NCI-H2107 (cell line): ENCODE data around the gene NR1D2.
"Not testable (repeated sequence)": the region's sequence is repeated elsewhere in the genome, so short reads cannot be mapped to it uniquely, and the experiment has no call there.

Source experiments
- DNase-seq: peaks from one replicate; lab custom pipeline; 2025; lab: John Stamatoyannopoulos, UW

NR1D2 gene

DNA sequence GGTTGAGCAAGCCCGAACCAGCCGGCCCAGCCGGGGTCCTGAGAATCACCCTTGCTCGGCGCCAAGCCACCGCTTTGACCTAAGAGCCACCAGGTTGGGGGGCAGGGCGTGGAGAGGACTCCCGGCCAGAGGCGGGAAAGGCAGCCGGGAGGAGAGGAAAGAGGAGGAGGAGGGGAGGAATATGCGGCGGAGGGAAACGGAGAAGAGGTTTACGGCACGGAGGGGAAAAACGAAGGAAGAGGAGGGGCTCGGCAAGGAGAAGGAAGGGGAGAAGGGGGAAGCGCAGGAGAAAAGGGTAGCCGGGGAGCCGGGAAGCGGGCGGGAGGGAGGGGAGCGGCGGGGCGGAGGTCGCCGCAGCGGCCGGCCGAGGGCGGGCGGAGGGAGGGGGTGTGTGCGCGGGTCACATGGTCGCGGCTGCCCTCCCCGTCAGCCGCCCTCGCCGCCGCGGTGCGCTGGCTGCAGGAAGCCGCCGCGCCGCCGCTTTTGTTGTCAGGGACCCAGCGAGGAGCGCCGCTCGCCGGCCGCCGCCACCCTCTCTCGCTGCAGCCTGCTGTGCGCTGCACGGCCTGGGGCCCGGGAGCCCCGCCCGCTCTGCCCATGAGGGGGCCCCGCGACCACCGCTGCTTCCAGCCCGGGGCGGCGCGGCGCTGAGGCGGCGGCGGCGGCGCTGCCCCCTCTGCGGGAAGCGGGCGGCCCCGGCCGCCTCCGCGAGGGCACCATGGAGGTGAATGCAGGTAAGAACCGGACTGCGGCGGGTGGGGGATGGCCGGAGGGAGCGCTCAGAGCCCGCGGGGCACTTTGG, at the start of gene NR1D2:
TSS of gene NR1D2 (plus strand) at position 426 of the 802 bp plus-strand sequence. CDS start at position 719, 293 bp downstream.
- peak; percentile 17 for DNase-seq

DNA sequence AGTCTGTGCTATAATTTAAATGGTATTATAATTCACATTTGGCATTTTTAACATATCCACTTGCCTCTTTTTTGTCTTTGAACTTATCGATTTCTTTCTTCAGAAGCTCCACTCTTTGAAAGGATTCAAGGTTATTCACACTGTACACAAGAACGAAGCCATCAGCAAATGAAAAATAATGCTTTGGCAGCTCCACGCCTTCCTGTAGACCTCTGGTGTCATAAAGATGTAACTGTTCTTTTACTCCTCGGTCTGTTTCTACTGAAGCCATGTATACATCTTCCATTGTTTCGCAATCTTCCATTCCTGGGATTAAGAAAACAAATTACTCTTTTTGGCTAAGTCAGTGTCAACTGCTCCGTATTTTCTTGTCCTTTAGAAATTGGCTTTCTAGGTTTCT, 44.3 kb upstream of the NR1D2 start:
- no peak for DNase-seq

DNA sequence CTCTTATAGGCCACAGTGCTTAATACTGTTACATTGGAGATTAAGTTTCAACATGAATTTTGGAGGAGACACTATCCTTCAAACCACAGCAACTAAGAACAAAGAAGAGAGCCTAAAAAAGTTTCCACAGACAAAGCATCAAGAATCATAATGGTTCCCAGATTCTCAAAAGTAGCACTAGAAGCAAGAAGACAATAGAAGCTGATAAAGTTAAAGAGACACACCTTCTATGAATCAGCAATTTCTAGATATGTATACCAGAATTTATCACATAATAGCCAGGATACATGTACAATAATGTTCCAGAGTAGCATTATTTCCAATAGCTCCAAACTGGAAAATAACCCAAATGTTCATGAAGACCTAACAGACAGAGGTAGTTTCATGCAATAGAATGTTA, 40.5 kb upstream of the NR1D2 start:
- DNase-seq, result no peak

GRCh38 chr3:23909341-23909740, 35.7 kb upstream of the NR1D2 start:
- DNase-seq, result no peak

DNA sequence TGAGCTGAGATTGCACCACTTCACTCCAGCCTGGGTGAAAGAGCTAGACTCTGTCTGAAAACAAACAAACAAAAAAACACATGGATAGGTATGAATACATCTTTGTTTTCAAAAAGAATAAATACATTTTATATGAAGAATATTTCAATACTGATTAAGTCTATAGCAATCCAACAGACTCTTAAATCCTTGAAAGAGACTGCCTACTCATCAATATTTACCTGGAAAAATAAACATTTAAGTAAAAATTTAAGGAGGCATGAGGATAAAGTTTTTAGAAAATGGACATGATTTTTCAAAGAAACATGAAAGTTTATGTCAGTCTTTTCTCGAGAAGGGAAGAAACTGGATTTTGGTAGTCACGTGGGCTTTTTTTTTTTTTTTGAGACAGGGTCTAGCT, 33.7 kb upstream of the NR1D2 start:
- no peak for DNase-seq

DNA sequence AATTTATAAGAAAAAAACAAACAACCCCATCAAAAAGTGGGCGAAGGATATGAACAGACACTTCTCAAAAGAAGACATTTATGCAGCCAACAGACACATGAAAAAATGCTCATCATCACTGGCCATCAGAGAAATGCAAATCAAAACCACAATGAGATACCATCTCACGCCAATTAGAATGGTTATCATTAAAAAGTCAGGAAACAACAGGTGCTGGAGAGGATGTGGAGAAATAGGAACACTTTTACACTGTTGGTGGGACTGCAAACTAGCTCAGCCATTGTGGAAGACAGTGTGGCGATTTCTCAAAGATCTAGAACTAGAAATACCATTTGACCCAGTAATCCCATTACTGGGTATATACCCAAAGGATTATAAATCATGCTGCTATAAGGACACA, 32.8 kb upstream of the NR1D2 start:
- not testable (repeated sequence) for DNase-seq

- no peak for DNase-seq
Observed at GRCh38 chr3:23913182-23913581, 31.9 kb upstream of the NR1D2 start.

GRCh38 chr3:23913873-23914743, 31.0 kb upstream of the NR1D2 start:
- DNase-seq, result no peak

GRCh38 chr3:23915537-23916108, 29.5 kb upstream of the NR1D2 start:
- DNase-seq, result no peak

DNA sequence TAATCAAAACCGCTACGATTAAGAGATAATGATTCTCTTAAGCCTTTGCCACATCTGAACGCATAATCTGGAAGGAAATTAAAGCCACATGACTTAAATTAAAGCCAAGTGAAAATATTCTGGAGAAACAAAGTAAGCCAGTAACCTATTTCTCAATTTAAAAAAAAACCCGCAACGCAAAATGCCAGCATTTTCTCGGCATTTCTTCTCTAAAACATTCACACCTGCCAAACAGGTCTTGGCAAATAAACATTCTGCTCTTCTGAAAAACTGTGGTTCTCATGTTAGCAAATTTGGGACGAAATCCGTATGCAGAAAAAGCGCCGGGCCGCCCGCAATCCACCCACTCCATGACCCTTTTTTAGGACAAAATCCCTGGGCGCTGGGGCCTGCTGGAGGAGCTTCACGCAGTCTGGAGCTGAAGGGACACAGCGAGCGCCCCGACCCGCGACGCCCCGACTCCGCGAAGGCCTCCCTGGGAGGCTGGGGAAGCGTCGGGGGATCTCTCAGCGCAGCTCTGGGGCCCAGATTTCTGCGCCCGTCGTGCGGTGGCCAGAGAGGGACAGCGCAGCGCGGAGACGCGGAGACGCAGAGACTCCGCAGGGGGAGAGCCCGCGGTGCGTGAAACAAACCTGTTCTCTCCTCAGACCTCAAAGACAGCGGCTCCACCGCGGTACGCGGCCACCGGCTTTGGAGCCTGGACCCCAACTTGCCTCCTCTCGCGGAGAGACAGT, 28.8 kb upstream of the NR1D2 start:
- DNase-seq, result no peak

- peak; percentile 66 for DNase-seq
Observed at GRCh38 chr3:23916886-23917678, 28.0 kb upstream of the NR1D2 start, which contains the start of the genes NKIRAS1 and RPL15. NKIRAS1 (minus strand) TSS chr3:23916990; CDS start chr3:23910904, 6,086 bp downstream. RPL15 (plus strand) TSS chr3:23917132; CDS start chr3:23917860, 728 bp downstream.

DNA sequence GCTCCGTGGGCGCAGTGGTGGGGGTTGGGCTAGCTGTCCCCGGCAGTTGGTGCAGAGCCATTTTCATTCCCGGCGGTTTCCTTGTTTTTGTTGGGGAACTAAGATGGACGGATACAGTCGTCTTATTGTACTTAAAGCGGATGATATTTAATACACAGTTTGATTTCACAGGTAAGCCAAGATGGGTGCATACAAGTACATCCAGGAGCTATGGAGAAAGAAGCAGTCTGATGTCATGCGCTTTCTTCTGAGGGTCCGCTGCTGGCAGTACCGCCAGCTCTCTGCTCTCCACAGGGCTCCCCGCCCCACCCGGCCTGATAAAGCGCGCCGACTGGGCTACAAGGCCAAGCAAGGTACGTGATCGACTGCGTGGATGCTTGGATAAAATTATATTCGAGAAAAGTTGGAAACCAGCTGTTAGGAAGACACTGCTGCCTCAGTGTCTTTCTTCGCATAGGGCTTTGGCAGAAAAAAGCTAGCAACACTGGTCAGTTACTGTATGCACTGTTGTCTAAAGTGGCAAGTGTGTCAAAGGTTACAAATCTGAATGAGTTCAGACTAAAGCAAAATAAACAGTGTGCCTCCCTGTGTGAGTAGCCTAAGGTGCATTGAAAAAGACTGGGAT, 27.3 kb upstream of the NR1D2 start:
- DNase-seq, result not testable (repeated sequence)

GRCh38 chr3:23918331-23918730, 26.8 kb upstream of the NR1D2 start:
- not testable (repeated sequence) for DNase-seq

DNA sequence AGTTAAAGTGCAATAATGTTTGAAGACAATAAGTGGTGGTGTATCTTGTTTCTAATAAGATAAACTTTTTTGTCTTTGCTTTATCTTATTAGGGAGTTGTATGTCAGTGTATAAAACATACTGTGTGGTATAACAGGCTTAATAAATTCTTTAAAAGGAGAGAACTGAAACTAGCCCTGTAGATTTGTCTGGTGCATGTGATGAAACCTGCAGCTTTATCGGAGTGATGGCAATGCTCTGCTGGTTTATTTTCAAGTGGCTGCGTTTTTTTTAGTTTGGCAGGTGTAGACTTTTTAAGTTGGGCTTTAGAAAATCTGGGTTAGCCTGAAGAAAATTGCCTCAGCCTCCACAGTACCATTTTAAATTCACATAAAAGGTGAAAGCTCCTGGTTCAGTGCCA, 25.5 kb upstream of the NR1D2 start:
- no peak for DNase-seq

- DNase-seq, result no peak
Observed at GRCh38 chr3:23920151-23920655, 24.9 kb upstream of the NR1D2 start.

DNA sequence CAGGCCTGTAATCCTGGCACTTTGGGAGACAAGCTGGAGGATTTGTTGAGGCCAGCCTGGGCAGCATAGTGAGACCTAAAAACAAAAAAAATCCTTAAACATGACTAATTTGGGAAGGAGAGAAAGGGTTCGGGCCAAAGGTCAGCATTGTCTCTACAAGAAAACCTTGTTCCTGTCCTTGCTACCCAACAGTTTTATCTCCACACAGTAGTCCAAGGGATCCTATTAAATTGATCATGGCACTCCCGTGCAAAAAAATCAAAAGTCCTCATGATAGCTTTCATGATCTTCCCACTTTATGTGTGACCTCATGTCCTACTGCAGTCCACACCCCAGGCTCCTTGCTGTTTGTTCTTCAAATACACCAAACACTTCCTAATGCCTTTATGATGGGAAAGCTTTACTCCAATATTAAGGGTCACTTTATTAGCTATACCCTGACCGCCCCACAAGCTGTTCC, 24.0 kb upstream of the NR1D2 start:
- DNase-seq, result no peak

DNA sequence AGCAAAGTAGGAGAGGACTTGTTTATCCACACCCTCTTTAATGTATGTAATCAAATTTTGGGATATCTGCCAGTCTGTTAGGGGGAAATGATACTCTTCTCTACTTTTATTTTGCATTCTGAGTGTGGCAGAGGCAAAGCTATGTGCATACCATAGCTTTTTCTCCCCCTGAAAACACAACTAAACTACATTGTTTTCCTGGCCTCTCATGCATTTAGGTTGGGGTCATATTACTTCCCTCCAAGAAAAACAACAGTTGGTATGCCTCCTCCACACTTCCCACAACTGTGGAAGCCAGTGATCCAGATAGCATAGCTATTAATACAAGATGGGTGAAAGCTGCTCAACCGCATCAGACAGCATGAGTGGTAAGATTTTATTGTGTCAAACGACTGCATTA, 21.3 kb upstream of the NR1D2 start:
- no peak for DNase-seq

- DNase-seq, result no peak
Observed at GRCh38 chr3:23926246-23926645, 18.8 kb upstream of the NR1D2 start.

GRCh38 chr3:23926736-23927135, 18.4 kb upstream of the NR1D2 start:
- no peak for DNase-seq

DNA sequence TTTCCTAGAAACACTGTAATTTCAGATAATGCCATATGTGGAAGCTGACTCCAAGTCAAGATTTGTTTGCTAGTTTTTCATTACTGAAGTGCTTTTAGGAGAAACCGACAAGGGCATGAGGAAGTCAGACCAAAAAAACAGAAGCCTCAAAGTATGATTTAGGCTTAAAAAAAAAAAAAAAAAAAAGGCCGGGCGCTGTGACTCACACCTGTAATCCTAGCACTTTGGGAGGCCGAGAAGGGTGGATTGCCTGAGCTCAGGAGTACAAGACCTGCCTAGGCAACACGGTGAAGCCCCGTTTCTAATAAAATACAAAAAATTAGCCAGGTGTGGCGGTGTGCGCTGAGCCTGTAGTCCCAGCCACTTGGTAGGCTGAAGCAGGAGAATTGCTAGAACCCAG, 16.6 kb upstream of the NR1D2 start:
- no peak for DNase-seq
